GM19372 (cell line): ENCODE results near the gene GNL2.
"Not testable (repeated sequence)": the region's sequence is repeated elsewhere in the genome, so short reads cannot be mapped to it uniquely, and the experiment has no call there.

Experiments used
- ATAC-seq: cut with Tn5 transposase; IDR thresholded peaks from one replicate; pipeline ENCODE4 v1.9.1; 2021; ENCODE audit warnings: mild to moderate bottlenecking, low read depth, moderate library complexity; ENCODE audit not compliant: unreplicated experiment

The GNL2 gene

GRCh38 chr1:37561133-37562132 lies 34.3 kb downstream of the GNL2 start:
- no peak for ATAC-seq

- no peak for ATAC-seq
These were observed 35.2 kb downstream of the GNL2 start for GRCh38 chr1:37560401-37561132.

DNA sequence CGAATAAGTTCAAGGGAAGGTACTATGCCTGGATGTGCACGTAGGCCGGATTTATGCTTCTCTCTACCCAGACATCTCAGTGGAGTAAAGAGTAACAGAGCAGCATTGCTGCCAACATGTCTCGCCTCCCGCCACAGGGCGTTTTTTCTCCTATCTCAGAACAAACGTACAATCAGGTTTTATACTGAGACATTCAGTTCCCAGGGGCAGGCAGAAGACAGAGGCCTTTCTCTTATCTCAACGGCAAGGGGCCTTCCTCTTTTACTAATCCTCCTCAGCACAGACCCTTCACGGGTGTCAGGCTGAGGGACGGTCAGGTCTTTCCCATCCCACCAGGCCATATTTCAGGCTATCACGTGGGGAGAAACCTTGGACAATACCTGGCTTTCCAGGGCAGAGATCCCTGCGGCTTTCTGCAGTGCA lies 35.8 kb downstream of the GNL2 start:
- ATAC-seq = not testable (repeated sequence)

DNA sequence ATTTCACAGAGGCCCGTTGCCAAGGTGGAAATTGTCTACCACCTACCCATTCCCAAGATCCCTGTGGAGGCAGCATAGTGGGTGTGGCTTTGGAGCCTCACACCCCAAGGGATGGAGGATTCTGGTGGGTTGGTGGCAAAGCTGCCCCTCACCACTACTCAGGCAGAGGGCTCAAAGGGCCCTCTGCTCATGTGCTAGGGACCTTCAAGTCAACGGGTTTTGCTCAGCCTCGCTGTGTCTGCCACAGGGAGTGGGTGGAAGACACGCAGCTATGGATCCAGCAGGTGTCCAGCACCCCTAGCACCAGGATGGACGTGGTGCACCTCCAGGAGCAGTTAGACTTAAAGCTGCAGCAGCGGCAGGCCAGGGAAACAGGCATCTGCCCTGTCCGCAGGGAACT lies 36.7 kb downstream of the GNL2 start:
- no peak for ATAC-seq

DNA sequence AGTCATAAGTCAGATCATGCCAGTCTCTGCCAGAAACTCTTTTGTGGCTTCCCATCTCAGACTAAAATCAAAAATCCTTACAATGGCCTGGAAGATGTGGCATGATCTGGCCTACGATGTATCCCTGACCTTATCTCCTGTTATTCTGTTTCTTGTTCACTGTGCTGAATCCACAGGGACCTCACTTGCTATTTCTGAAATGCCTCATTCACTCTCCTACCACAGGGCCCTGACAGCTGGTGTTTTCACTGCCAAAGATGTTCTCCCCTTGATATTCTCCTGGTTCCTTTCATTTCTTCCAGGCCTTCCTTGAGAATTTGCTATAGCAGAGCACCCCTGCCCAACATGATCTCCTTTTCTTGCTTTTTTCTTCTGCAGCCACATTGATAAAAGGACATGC lies 37.3 kb downstream of the GNL2 start:
- ATAC-seq = no peak

- no peak for ATAC-seq
These were observed 38.3 kb downstream of the GNL2 start for GRCh38 chr1:37557402-37557801.

DNA sequence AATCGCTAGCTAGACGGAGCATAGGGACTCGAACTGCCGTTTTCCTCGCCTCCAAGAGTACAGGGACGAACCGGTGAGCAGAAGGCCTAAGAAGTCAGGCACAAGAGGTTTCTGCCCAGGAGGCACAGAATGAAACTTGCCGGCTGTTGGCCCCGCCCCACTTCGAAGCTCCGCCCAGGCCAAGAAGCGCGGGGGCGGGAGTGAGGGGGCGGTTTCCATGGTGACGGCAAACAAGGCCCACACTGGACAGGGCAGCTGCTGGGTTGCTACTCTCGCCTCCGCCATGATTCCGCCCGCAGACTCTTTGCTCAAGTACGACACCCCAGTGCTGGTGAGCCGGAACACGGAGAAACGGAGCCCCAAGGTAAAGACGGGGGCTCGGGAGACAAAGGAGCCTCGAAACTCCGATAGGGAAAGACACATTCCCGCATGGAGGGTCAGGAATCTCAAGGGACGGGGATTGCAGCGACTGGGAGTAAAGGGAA lies 39.0 kb downstream of the GNL2 start, which contains the start of gene DNALI1:
Gene DNALI1, plus strand, starts transcription at position 229 of the 485 bp plus-strand sequence. Its CDS starts 55 bp downstream, at position 284.
- no peak for ATAC-seq

DNA sequence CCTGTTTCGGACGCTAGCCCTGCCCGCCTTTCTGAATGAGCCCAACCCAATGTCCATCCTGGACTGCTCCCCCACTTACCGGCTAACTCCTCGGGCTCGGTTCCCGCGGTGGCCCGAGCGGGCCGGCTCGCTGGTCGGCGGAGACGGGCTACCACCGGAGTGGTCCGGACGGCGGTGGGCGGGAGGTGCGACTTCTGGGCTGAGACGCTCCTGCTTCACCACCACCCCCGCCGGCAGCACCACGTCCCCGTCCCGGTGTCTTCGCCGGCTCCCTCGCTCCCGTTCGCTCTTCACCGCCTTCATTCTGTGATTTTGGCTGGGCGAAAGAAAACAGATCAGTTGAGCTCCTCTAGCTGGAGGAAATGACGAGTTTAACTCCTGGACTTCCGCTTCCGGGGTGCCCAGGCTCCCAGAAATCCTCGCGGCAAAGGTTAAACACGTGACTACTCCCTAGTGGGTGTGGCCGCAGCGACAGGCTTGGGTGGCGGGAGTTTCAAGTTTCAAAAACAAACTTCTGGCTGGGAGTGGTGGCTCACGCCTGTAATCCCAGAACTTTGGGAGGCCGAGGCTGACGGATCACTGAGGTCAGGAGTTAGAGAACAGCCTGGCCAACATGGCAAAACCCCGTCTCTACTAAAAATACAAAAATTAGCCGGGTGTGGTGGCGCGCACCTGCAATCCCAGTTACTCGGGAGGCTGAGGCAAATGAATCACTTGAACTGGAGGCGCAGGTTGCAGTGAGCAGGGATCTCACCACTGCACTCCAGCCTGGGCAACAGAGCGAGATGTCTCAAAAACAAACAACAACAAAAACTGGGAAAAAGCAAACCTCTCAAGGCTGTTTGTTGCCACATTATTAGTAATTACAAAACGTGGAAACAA lies 41.6 kb downstream of the GNL2 start, which contains the start of gene SNIP1:
Gene SNIP1, minus strand, starts transcription at position 367 of the 882 bp plus-strand sequence. Its CDS starts 64 bp downstream, at position 303.
- peak; percentile 87 for ATAC-seq

DNA sequence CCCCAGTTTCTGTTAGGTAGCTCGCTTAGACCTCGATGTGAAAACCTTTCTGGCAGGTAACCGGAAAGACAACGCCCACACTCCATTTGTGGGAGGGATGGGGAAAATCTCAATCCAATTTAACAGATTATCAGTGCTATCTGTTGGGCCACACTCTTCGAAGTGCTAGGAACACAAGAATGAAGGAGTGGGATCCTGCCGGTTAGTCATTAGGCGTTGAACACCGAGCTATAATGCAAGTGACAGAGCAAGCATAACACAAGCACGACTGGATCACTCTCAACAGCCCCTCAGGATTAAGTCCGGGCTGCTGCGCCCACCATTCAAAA lies 42.2 kb downstream of the GNL2 start:
- no peak for ATAC-seq

- ATAC-seq = no peak
These were observed 46.4 kb downstream of the GNL2 start for GRCh38 chr1:37549341-37549740.

DNA sequence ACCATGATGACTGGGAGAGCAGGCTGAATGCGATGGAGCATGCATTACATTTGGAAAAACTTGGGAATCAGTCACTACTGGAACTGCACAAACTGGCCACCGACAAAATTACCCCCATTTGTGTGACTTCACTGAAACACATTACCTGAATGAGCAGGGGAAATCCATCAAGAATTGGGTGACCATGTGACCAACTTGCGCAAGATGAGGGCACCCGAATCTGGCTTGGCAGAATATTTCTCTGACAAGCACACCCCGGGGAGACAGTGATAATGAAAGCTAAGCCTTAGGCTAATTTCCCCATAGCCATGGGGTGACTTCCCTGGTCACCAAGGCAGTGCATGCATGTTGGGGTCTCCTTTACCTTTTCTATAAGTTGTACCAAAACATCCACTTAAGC lies 50.7 kb downstream of the GNL2 start:
- ATAC-seq = no peak

- no peak for ATAC-seq
These were observed 51.2 kb downstream of the GNL2 start for GRCh38 chr1:37544530-37544929.

- ATAC-seq = no peak
These were observed 55.5 kb downstream of the GNL2 start for GRCh38 chr1:37540036-37540785.

- ATAC-seq = not testable (repeated sequence)
These were observed 56.6 kb downstream of the GNL2 start for GRCh38 chr1:37539154-37539553.

DNA sequence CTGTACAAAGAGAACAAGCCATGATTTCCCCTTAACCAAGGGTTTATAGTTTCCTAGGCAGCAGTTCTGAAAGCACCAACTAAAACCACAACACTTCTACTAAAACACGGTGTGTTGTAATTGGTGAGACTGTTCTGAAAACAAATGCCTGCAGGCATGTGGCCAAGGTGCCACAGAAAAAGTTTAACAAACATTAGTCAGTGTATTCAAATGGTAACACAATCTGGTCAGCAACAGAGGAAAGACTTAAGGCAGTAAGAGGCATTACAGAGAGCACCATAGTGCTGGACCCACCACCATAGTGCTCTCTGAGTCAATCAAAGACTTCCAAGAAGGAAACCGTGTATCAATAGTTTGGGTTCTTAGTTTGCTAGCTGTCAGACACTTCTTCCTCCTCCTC lies 58.4 kb downstream of the GNL2 start:
- ATAC-seq = no peak

GRCh38 chr1:37533317-37534093 lies 62.2 kb downstream of the GNL2 start:
- ATAC-seq = no peak

DNA sequence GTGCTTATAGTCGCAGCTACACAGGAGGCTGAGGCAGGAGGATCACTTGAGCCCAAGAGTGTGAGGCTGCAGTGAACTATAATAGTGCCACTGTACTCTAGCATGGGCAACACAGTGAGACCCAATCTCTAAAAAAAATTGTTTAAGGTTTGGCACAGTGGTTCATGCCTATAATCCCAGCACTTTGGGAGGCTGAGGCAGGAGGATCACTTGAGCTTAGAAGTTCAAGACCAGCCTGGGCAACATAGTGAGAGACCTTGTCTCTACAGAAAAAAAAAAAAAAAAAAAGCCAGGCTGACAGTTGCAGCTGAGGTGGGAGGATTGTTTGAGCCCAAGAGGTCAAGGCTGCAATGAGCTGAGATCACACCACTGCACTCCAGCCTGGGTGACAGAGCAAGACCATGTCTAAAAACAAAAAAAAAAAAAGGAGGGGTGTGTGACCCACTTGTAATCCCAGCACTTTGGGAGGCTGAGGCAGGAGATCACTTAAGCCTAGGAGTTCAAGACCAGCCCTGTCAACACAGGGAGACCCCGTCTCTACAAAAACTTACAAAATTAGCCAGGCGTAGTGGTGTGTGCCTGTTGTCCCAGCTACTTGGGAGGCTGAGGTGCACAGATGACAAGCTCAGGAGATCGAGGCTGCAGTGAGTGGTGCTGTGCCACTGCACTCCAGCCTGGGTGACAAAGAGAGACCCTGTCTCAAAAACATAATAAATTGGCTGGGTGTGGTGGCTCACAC lies 63.1 kb downstream of the GNL2 start:
- ATAC-seq = not testable (repeated sequence)

DNA sequence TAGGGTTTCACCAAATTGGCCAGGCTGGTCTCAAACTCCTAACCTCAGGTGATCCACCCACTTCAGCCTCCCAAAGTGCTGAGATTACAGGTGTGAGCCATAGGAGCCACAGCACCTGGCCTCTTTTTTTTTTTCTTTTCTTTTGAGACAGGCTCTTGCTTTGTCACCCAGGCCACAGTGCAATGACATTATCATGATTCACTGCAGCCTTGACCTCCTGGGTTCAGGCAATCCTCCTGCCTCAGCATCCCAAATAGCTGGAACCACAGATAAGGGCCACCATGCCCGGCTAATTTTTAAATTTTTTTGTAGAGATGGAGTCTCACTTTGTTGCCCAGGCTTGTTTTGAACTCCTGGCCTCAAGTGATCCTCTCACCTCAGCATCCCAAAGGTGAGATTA lies 65.8 kb downstream of the GNL2 start:
- ATAC-seq = not testable (repeated sequence)
